LNCaP clone FGC (cell line): ENCODE measurements around the gene GPRIN1.
A peak's percentile ranks its signal among the peaks of the same experiment; 100 is the strongest.

Source experiments
- DNase-seq: peaks from one replicate; pipeline ENCODE4 v3.0.0-alpha.2; 2011; ENCODE audit warnings: low read depth
- H3K4me3 ChIP-seq: 2 replicates; pipeline ENCODE4 v1.5.1; 2011; ENCODE audit warnings: mild to moderate bottlenecking, low read depth, low read length, control low read depth
- TF ChIP-seq, protein P1 (sequence below): IDR thresholded peaks from 2 replicates; pipeline ENCODE4 v1.5.1; 2012; ENCODE audit warnings: mild to moderate bottlenecking; ENCODE audit not compliant: control insufficient read depth, insufficient read depth; ENCODE audit errors: extremely low read depth

GPRIN1 gene

GRCh38 chr5:176609724-176610434, at the start of gene GPRIN1:
TSS of gene GPRIN1 (minus strand) at chr5:176610156. CDS start at chr5:176599834, 10,322 bp downstream.
- TF ChIP-seq, protein P1, sequence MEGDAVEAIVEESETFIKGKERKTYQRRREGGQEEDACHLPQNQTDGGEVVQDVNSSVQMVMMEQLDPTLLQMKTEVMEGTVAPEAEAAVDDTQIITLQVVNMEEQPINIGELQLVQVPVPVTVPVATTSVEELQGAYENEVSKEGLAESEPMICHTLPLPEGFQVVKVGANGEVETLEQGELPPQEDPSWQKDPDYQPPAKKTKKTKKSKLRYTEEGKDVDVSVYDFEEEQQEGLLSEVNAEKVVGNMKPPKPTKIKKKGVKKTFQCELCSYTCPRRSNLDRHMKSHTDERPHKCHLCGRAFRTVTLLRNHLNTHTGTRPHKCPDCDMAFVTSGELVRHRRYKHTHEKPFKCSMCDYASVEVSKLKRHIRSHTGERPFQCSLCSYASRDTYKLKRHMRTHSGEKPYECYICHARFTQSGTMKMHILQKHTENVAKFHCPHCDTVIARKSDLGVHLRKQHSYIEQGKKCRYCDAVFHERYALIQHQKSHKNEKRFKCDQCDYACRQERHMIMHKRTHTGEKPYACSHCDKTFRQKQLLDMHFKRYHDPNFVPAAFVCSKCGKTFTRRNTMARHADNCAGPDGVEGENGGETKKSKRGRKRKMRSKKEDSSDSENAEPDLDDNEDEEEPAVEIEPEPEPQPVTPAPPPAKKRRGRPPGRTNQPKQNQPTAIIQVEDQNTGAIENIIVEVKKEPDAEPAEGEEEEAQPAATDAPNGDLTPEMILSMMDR = peak; percentile 40
- H3K4me3 ChIP-seq = peak within 1 kb of the TSS; percentile 56
- DNase-seq = no peak

DNA sequence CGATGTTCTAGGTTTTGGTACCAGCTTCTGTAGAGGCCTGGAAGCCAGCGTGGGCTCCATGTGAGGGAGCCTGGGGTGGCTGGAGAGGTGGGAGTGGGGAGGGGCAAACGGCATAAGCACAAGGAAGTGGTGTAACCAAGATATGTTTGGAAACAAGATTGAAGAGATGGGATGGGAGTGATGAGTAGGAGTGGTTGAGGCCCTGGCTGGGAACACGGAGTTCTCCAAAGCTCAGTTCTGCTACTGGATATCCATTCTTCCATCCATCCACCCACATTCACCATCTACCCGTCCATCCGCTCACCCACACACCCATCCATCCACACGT, 49.5 kb upstream of the GPRIN1 start:
- DNase-seq = no peak
- TF ChIP-seq, protein P1 = no peak
- H3K4me3 ChIP-seq = no peak overlapping the region

DNA sequence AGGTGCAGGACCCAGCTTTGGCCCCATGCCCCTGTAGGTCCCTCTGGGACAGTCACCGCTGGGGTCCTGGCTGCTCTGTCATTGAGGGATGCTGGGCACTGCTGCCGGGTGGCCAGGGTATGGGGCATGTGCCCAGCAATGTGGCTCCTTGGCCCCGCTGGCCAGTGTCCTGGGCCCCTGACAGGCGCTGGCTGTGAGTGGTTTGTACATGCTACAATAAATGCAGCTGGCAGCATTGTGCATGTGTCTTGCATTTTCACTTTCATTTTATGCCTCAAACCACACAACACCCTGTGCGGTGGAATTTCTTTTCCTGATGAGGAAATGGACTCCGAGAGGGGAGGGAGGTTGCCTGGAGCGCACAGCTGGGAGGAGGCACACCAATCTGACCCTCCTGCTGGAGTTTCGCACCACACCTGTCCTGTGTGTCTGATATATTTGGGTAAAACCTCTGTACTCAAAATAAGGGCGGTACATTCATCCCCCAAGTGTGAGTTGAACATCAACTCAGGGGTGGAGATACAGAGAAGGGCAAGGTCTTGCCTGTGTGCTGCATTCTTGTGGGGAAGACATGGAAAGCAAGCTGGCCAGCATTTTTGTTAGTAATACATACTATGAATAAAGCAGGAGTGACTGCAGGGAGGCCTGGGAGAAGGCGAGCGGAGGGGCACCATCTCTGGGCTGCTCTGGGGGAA, 49.0 kb upstream of the GPRIN1 start:
- no peak overlapping the region for H3K4me3 ChIP-seq
- TF ChIP-seq, protein P1 = no peak
- DNase-seq = no peak

GRCh38 chr5:176658007-176658599, 48.1 kb upstream of the GPRIN1 start:
- no peak for DNase-seq
- no peak overlapping the region for H3K4me3 ChIP-seq
- TF ChIP-seq, protein P1 = peak; percentile 95

GRCh38 chr5:176656467-176656990, 46.6 kb upstream of the GPRIN1 start:
- no peak for DNase-seq
- H3K4me3 ChIP-seq = no peak overlapping the region
- TF ChIP-seq, protein P1 = no peak

GRCh38 chr5:176654856-176655255, 44.9 kb upstream of the GPRIN1 start:
- no peak for DNase-seq
- no peak overlapping the region for H3K4me3 ChIP-seq
- TF ChIP-seq, protein P1 = no peak
